HT-29 (cell line): ENCODE measurements around the gene MORN4. TPM values are rescaled to one million over a fixed set of nuclear protein-coding genes. Genes with fewer than 3 reads are reported as not detected.
A peak's percentile ranks its signal among the peaks of the same experiment; 100 is the strongest.
"Not testable (repeated sequence)": the region's sequence is repeated elsewhere in the genome, so short reads cannot be mapped to it uniquely, and the experiment has no call there.

Source experiments
- DNase-seq: peaks from one replicate; pipeline ENCODE4 v3.0.0-alpha.2; 2015; ENCODE audit warnings: low spot score
- total RNA-seq: library from RNA; depleted of rRNA; stranded (reverse); fragments of >200 nt; shearing (Covaris generic); gene quantifications from 2 replicates; pipeline ENCODE4 v1.2.3, GENCODE V29; 2014; rRNA removed

MORN4 gene
- 0.29 and 1.2 TPM in 2 replicates for total RNA-seq

DNA sequence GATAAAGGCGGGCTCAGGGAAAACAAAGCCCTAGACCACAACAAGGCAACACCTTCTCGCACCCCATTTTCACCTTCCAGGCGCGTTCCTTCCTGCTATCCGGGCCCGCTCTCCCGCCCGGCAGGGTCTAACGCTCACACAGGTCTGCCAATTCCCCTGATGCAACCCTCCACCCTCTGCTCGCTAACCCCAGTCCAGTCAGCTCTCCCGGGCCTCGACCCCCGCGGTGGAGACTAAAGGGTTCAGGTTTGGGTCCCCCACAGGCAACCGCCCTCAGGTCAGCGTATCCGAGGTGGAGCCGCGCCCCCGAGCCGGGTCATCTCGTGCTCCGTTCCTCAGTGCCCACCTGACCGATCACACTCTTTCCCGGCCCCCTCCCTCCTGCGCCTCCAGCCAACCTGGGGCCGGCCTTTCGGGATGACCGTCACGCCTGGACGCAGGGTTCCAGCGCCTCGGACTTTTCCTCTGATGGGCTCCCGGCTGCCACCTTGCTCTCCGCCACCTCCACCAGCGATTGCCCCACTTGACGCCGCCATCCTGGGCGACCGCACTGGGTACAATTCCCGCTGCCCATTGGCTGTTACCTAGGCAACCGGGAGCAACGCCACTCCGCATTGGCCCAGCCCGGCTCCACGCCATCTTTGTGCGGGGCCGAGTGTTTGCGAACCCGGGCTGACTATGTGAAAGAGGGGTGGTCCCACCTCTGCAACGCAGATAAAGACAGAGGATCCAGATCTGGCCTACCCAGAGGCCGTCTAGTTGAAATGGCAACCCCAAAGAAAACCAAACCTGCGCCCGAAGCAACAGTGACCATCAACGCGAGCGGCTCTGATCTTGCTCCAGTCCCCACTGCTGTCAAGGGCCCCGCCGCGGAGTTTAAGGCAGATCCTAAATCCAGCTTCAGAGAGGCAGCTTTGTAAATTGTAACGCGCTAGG lies at the start of gene MORN4:
TSS of gene MORN4 (minus strand) at position 552 of the 936 bp plus-strand sequence. CDS start 13,847 bp downstream, outside the sequence.
- DNase-seq, result peak; percentile 84

DNA sequence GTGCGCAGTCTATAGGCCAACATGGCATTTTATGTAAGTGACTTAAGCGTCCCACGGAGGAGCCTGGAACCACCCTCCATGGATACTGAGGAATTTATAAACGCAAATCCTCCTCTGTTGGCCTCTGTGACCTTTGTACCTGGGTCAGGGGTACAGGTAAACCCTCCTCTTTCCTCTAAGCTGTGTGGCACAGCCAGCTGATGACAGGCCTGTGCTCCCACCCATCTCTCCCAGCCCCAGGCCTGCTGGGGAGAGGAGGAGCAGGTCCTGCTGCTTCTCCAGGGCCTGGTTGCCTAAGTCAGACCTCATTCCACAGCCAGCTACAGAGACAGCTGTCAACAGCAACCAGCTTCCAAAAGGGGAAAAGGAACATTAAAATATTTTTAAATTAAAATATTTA lies 48.7 kb upstream of the MORN4 start:
- DNase-seq, result peak; percentile 11

DNA sequence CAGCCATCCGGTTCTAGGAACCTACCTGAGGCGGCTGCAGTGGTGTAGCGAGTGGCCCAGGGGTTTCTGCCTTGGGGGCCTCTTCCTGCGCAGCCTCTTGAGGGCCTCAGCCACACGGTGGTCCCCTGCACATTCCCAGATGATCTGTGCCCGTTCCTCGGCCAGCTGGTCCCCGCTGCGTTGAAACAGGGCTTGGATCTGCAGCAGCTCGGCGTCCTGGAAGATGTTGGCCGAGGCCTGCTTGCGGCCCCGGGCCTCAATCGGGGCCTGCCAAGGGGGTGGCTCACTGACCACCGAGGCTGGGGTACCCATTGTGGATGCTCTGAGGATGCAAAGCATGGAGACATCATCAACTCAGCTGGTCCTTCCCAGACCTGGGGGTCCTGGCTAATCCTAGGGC lies 46.3 kb upstream of the MORN4 start:
- DNase-seq, result no peak

DNA sequence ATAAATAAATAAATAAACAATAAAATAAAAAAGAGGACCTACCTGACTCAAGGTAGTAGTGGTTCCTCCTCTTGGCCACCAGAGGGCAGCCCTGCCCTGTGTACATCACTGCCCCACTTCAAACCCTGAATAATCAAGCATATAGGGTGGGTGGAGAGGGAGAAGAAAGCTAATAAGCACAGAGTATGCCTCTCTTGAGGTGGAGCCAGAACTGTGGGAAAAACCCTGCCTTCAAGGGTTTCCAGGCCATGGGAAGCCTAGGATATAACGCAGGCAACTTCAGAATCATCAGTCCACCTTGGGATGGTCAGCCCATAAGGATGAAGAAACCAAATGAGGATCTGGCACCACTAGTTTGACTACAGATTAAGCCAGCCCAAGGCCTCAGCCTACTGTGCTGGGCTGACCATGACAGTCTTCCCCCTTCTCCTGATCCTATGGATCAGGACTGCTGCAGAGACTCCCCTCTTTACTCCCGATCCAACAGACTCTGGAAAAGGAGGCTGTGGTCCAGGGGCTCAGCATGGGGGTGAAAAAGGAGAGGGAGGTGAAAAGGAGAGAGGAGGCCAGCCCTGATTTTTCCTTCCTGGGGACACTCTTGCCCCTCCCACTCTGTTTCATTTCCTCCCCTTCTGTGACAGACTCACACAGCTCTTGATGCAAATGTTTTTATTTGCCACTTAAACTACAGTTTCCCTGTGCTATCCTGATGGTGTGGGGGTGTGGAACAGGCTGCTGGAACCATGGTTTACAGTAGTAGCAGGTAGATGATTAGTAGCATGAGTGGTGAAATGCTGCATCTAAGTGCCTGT lies 43.7 kb upstream of the MORN4 start:
- peak; percentile 63 for DNase-seq

DNA sequence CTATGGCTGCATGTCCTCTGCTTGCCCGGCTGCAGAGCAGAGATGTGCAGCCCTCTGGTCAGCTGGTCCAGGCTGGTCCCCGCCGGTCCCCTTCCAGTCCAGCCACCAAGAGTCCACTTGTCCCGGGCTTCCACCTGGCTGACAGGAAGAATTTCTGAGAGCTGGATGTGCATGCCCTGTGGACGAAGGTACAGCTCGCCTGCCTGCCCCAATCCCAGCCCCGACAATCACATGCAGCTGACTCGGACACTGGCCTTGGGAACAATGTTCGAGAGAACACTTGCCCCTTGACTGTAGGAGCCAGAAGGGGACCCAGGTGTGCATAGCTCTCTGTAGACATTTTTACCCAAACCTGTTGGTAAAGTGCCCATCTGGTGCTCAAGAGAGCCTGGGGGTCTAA lies 41.9 kb upstream of the MORN4 start:
- DNase-seq, result no peak

DNA sequence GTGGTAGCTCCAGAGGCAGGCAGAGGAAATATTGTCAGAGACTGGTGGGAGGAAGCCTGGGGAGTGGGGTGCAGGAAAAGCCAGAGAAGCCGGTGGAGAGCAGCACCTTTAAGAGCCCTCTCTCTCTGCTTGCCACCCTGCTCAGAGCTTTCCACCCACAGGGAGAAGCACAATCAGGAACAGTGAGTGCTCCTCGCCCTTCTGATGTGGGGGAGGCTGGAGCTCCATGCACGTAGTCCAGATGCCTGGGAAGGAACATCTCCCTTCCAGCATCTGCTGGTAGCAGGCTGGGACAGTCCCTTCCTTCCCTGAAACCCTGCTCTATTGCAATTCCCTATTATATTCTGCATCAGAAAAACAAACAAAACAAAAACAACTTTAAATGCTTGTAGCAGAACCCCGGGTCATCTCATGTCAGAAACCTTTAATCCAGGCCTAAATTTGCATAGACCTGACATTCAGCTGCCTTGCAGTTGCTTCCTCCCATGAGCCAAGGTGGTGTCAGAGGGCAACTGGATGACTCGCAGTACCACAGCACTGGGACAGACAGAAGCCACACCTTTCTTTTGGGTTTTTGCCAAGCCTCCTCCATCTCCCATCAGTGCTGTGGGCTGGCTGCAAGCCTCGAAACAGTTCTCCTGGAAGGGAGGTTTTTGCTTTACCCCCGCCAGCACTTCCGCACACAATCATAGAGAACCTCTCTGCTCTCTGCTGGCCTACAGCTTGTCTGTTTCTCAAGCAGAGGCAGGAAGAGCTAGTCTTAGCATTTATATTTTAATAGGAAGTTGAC lies 40.6 kb upstream of the MORN4 start:
- no peak for DNase-seq

DNA sequence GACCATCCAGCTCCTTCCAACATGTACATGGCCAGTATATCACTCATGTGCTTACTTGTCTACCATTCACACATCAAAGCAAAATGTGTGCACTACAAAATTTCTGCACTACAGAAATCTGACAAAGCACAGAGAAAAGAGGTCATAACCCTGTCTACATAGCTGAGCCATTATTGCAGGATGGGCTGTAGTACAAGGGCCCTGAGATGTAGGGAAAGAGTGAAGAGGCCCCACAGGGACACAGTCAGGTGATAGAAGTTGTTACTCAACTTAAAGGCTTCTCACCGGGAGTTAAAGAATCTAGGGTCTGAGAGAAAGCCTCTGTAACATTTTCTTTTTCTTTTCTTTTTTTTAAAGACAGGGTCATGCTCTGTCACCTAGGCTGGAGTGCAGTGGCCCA lies 36.3 kb upstream of the MORN4 start:
- DNase-seq, result no peak

DNA sequence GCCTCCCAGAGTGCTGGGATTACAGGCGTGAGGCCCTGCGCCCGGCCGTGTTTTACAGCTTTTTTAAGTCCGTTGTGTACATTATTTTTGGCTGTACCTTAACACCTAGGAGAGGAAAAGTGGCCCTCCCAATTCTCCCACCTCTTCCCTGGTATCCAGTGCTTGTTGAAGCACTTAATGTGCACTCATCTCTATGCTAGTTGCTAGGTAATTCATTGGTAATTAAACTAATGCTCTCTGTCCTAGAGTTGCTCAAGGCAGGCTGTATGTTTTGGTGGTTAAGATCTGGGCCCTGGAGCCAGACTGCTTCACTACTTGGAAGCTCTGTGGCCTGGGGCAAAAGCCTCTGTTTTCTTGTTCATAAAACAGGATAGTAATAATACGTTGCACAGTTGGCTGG lies 34.2 kb upstream of the MORN4 start:
- no peak for DNase-seq

DNA sequence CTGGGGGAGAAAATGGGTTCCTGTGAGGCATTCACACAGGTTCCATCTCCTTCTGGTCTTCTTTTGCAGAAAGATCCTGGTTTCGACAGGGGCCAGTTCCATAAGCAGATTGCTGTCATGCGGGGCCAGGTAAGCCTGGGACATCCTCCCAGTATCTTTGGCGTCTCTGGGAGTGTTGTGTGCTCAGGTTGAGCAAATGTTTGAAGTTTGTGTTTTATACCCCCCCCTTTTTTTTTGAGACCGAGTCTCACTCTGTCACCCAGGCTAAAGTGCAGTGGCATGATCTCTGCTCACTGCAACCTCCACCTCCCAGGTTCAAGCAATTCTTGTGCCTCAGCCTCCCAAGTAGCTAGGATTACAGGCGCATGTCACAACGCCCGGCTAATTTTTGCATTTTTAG lies 33.7 kb upstream of the MORN4 start:
- DNase-seq, result no peak

DNA sequence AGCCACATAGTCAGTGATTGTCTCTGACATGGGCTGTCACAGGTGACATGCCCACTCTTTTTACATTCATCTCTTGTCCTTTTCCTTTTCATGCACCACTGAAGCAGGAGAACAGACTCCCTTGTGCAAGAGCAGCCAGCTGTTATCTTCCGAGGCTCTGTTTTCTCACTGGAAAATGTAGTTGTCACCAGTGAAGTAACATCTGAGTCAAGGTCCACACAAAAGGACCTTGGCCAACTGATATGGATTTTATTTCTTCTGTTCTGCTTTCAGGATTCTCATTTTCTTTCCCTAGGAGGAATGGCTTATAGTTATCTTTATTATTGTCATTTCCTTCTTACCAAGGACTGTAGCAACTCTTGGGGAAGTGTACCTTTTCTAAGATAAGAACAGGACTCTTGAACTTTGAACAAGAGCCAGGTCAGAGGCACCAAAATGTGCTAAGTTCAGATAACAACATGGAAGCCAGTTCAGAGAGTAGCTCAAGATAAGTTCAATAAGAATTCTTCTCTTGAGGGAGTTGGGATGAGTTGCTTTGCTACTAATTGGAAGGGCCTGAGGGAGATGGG lies 31.1 kb upstream of the MORN4 start:
- no peak for DNase-seq

DNA sequence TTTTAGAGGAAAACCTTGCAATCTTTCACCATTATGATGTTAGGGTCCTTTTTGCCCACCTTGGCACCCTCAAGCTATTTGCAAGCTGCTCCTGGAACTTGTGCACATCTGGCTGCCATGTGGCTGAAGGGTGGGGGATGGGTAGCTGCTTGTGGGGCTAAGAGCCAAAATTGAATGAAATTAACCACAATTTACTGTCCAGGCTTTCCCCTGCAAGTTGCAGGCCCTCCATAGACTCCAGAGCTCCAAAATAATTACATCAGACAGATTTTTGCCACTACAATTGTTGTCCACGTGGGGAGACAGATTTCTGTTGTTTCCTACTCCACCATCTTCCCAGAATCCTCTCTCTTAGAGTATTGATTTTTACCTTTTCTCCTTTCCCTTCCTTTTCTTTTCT lies 26.3 kb upstream of the MORN4 start:
- no peak for DNase-seq

DNA sequence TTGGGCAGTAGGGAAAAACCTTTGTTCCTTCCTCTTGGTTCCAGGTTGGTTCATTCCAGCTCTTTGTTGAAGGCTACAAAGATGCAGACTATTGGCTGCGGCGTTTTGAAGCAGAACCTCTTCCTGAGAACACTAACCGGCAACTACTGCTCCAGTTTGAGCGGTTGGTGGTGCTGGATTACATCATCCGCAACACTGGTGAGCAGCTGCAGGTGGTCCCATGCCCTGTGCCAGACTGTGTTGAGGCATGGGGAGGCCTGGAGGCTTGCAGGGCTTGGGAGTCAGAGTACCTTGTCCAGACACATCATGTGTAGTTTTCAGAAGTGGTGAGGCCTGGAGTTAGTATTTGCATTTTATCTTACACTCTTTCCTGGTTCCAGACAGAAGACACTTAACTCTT lies 23.5 kb upstream of the MORN4 start:
- no peak for DNase-seq

DNA sequence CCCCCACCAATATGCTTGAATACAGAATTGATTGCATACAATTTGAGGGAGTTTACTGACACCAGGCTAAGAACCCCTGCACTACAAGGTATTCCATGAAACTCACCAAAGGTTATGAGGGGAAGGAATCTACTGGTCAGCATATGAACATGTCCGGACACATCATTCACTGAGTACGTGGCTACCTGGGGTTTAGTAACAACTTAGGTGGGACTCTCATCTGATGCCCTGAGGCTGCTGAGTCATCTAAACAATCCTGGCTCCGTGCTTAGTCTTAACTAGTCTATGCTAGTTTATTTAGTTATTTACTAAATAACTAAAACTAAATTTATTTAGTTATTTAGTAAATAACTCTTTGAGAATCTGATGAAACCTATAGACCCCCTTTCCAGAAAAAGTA lies 18.5 kb upstream of the MORN4 start:
- no peak for DNase-seq

DNA sequence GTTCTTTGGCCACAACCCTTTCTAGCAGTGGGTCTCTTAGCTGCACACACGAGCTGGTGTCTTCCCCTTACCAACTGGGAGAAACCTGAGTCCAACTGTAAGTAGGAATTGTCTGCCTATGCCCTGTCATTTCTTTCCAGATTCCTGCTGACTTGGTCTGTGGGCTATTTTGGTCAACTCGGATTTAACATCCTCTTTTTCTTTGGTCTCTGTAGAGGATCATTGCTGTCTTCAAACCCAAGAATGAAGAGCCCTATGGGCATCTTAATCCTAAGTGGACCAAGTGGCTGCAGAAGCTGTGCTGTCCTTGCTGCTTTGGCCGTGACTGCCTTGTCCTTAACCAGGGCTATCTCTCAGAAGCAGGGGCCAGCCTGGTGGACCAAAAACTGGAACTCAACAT lies 17.4 kb upstream of the MORN4 start:
- DNase-seq, result no peak

DNA sequence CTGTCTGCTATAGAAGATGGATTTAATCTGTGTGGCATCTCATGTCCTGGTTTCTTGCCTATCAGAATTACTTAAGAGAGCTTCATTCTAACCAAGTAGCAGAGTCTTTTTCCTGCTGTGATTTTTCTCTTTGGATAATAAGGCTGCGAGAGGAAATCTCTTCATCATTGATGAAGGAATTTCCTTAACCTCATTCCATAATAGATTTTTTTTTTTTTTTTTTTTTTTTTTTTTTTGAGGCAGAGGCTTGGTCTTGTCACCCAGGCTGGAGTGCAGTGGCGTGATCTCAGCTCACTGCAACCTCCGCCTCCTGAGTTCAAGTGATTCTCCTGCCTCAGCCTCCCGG lies 16.1 kb upstream of the MORN4 start:
- not testable (repeated sequence) for DNase-seq

DNA sequence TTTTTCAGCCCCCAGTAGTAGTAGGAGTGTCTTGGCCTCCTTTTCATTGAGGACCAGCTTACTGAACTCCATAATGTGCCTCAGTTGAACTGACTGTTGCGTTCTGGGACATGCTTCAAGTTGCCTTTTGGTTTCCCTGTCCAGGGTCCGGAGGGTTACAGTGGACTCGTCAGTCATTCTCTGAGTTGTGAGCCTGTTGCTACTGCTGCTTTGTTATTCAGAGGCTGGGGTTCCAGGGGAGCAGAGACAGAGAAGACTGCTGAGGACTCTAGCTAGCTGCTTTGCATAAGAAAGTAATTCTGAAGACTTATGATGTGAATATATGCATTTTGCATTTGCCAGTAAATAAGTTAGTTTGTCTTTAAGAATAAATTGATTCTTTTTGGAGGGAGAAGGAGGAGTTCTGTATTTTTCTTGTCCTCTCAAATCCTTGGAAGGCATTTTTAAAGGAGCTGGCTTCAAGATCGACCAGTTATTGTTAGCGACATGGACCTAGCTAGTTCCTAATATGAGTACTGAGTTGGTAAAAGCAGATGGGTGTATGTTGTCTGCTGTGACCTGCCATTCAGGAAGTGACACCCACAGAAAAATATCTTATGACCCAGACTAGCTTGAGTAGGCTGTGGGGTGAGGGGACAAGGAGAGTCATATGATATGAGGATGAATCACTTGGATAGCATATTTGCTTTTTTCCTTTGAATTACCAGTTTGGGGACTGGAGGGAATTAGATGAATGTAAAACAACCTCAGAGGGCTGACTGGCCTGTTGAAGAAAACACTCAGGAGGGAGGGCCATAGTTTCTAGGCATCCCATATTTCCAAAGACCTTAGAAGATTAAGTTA lies 15.5 kb upstream of the MORN4 start:
- DNase-seq, result no peak

DNA sequence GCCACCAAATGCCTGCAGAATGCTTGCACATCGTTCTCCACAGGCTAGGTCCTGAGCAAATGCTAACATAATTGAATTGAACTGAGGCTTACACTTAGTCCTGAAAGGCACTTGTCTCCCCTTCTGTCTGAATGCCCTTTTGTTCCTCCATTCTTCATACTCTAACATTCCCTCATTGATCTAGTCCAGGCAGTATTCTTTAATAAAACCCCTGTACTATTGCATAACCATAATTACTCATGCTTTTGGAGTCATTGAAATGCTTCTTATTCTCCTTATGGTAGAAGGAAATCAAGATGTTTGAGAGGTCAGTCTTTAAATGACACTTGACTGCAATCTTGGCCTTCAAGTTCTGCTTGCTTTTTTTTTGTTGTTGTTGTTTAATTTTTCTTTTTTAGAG lies 14.3 kb upstream of the MORN4 start:
- DNase-seq, result no peak

DNA sequence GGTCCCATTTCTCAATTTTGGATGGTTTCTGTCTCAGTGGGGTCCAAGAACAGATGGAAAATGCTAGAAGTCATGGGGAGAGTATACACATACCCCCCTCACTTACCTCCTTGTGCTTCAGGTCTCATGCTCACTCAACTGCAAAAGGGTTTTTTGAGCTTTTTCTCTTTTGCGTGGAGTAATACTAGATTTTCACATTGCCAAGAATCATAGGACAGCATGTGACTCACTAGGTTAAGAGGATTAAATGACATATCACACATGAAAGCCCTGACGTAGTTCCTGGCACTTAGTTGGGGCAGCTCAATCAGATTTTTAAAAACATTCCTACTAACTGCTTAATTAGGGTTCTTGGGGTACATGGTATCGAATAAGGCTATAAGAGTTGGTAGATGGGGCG lies 11.6 kb upstream of the MORN4 start:
- no peak for DNase-seq

DNA sequence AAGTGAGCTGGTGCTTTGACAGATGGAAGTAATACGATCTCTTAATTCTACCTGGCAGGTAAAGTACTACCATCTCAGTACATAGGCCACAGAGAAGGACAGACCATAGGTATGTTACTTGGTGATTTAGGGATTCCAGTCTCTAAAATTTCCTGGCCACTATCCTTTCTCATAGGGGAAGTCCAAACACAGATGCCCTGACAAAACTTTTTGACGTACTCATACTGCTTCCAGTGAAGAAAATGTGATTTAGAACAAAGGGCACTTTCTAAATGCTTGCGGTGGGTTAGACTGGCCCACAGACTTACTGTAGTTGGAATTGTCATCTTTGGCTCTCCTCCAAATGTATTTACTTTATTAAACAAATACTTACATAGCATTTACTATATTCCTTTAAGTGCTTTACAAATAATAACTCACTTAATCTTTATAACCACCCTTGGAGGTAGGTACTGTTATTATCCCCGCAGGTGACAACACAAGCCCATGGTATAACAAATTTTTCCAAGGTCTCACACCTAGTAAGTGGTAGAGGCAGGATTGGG lies 10.2 kb upstream of the MORN4 start:
- no peak for DNase-seq

DNA sequence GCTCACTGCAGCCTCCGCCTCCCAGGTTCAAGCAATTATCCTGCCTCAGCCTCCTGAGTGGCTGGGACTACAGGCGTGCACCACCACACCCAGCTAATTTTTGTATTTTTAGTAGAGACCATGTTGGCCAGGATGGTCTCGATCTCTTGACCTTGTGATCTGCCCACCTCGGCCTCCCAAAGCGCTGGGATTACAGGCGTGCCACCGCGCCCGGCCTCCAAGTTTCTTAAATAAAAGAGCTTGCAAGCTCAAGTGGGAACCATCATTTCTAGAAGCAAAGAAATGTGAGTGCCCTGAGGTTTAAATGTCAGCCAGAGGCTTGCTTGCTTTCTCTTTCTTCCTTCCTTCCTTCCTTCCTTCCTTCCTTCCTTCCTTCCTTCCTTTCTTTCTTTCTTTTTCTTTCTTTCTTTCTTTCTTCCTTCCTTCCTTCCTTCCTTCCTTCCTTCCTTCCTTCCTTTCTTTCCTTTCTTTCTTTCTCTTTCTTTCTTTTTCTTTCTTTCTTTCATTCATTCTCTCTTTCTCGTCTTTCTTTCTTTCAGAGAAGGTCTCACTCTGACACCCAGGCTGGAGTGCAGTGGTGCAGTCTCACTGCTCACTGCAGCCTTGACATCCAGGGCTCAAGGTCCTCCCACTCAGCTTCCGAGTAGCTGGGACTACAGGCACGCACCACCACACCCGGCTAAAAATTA lies 9.3 kb upstream of the MORN4 start:
- not testable (repeated sequence) for DNase-seq
